Testis (tissue), 2 donors: ENCODE measurements around the gene OCSTAMP.

ENCODE experiments used
- CTCF ChIP-seq, 3 experiments: fragments of 450-650 bp in 2 of 3; fragments of 200-600 bp in 1 of 3; sonication (generic) in 1 of 3; IDR thresholded peaks; one replicate each; pipeline ENCODE4 v1.5.1; 2016 to 2019; ENCODE audit warnings: antibody characterized with exemption in 3 of 3, mild to moderate bottlenecking in 2 of 3, moderate library complexity in 1 of 3
- POLR2A ChIP-seq: fragments of 450-650 bp; IDR thresholded peaks from one replicate; pipeline ENCODE4 v1.6.1; 2017; ENCODE audit warnings: antibody characterized with exemption, mild to moderate bottlenecking, moderate library complexity

- TF ChIP-seq CTCF (IDR thresholded peaks at IDR 0.05), result no peak
- TF ChIP-seq POLR2A, result no peak
These were observed 8.1 kb upstream of the OCSTAMP start for GRCh38 chr20:46558511-46558959.
